ENCODE results near the gene MYADML2.

- no peak for TF ChIP-seq POLR2A (IDR thresholded peaks at IDR 0.05; ENCODE audit: low read length)
- TF ChIP-seq GATA1 (IDR thresholded peaks at IDR 0.05; ENCODE audit: low read depth, low read length) = no peak
Observed at GRCh38 chr17:81921537-81921862, 25.5 kb downstream of the MYADML2 start.

Data from erythroblast (primary cell).